GM19035 (cell line): ENCODE measurements around the gene RPS14.
A peak's percentile ranks its signal among the peaks of the same experiment; 100 is the strongest.

ENCODE experiments used
- ATAC-seq: cut with Tn5 transposase; IDR thresholded peaks from one replicate; pipeline ENCODE4 v1.9.1; 2021; ENCODE audit not compliant: unreplicated experiment

The RPS14 gene

GRCh38 chr5:150401376-150402228 is 47.9 kb downstream of the RPS14 start:
- no peak for ATAC-seq

- no peak for ATAC-seq
Measured at GRCh38 chr5:150401076-150401375, 48.5 kb downstream of the RPS14 start.

GRCh38 chr5:150400316-150401075 is 49.0 kb downstream of the RPS14 start:
- no peak for ATAC-seq

- no peak for ATAC-seq
Measured at GRCh38 chr5:150399524-150400211, 49.9 kb downstream of the RPS14 start.

GRCh38 chr5:150398722-150399523 is 50.6 kb downstream of the RPS14 start:
- peak; percentile 66 for ATAC-seq

GRCh38 chr5:150397782-150398721 is 51.5 kb downstream of the RPS14 start:
- no peak for ATAC-seq

- no peak for ATAC-seq
Measured at GRCh38 chr5:150397146-150397781, 52.3 kb downstream of the RPS14 start.

GRCh38 chr5:150396267-150396666 is 53.3 kb downstream of the RPS14 start:
- ATAC-seq = no peak

- ATAC-seq = no peak
Measured at GRCh38 chr5:150395688-150395975, 53.9 kb downstream of the RPS14 start.

- no peak for ATAC-seq
Measured at GRCh38 chr5:150394912-150395687, 54.4 kb downstream of the RPS14 start.

GRCh38 chr5:150394131-150394530 is 55.4 kb downstream of the RPS14 start:
- peak; percentile 58 for ATAC-seq

GRCh38 chr5:150393096-150393645 is 56.4 kb downstream of the RPS14 start:
- no peak for ATAC-seq

GRCh38 chr5:150392680-150393079 is 56.9 kb downstream of the RPS14 start:
- no peak for ATAC-seq
